CD4-positive, CD25-positive, alpha-beta regulatory T cell (primary cell): ENCODE data around the gene MAMSTR. TPM values are rescaled to one million over a fixed set of nuclear protein-coding genes. Genes with fewer than 3 reads are reported as not detected.

Experiments used
- ATAC-seq, 2 donors: fragments of 150-1000 bp; cut with Tn5 transposase; one replicate each; pipeline ENCODE4 v1.10.0; 2021; ENCODE audit warnings: low read depth in 2 of 2, moderate number of reproducible peaks in 2 of 2, moderate library complexity in 1 of 2
- DNase-seq, 3 donors: peaks; one replicate each; pipeline versions ENCODE4 v3.0.0 to v3.0.0-alpha.2; 2012 to 2022; ENCODE audit warnings: mixed read lengths in 1 of 3
- H3K27ac ChIP-seq: one replicate; pipeline ENCODE4 v1.7.0; 2013; ENCODE audit warnings: mild to moderate bottlenecking, low read length; ENCODE audit not compliant: insufficient read depth, poor library complexity, severe bottlenecking
- H3K27me3 ChIP-seq: one replicate; pipeline ENCODE4 v1.7.0; 2013; ENCODE audit warnings: low read length; ENCODE audit not compliant: control insufficient read depth, insufficient read depth
- H3K36me3 ChIP-seq: one replicate; pipeline ENCODE4 v1.7.0; 2013; ENCODE audit warnings: mild to moderate bottlenecking, low read length, moderate library complexity; ENCODE audit not compliant: control insufficient read depth, insufficient read depth
- H3K4me1 ChIP-seq: 2 replicates; pipeline ENCODE4 v1.7.0; 2013; ENCODE audit warnings: mild to moderate bottlenecking, low read length; ENCODE audit not compliant: insufficient read depth, control insufficient read depth, poor library complexity, severe bottlenecking
- H3K4me3 ChIP-seq: one replicate; pipeline ENCODE4 v1.7.0; 2013; ENCODE audit warnings: low read depth, mild to moderate bottlenecking, low read length, moderate library complexity
- H3K9me3 ChIP-seq, 2 experiments: 1 replicate in 1 of 2; 2 replicates in 1 of 2; pipeline ENCODE4 v1.7.0; 2013; ENCODE audit warnings: low read length in 2 of 2, mild to moderate bottlenecking in 1 of 2, moderate library complexity in 1 of 2; ENCODE audit not compliant: control insufficient read depth in 2 of 2
- H3K27ac Mint-ChIP-seq, 3 donors: one replicate each; pipeline ENCODE4 v1.8.0; 2020 to 2022; ENCODE audit warnings: mild to moderate bottlenecking in 3 of 3, mixed read lengths in 3 of 3, moderate library complexity in 2 of 3
- H3K27me3 Mint-ChIP-seq: one replicate; pipeline ENCODE4 v1.8.0; 2022; ENCODE audit warnings: mild to moderate bottlenecking, mixed read lengths
- H3K36me3 Mint-ChIP-seq: one replicate; pipeline ENCODE4 v1.8.0; 2020; ENCODE audit warnings: mixed read lengths
- H3K4me1 Mint-ChIP-seq, 4 donors: one replicate each; pipeline ENCODE4 v1.8.0; 2020 to 2022; ENCODE audit warnings: mixed read lengths in 4 of 4, mild to moderate bottlenecking in 1 of 4
- H3K4me3 Mint-ChIP-seq, 4 donors: one replicate each; pipeline ENCODE4 v1.8.0; 2020 to 2022; ENCODE audit warnings: mild to moderate bottlenecking in 4 of 4, mixed read lengths in 4 of 4, moderate library complexity in 3 of 4
- H3K9me3 Mint-ChIP-seq, 7 donors: one replicate each; pipeline ENCODE4 v1.8.0; 2020 to 2022; ENCODE audit warnings: mixed read lengths in 7 of 7, mild to moderate bottlenecking in 3 of 7, moderate library complexity in 2 of 7
- polyA plus RNA-seq, 4 donors: library from polyadenylated mRNA; unstranded; fragments of 300-500 nt; fragmentation: Illumina TruSeq; gene quantifications; one replicate each; pipeline ENCODE4 v1.2.3, GENCODE V29; 2021
- total RNA-seq: library from RNA; stranded (reverse); gene quantifications from one replicate; pipeline ENCODE4 v1.2.3, GENCODE V29; 2022

The MAMSTR gene
- total and polyA plus RNA-seq, 5 donors from 2014 or later: 0.17 to 1.1 (median 0.40) TPM

- Mint-ChIP-seq H3K27ac (no peak overlapping the region), H3K9me3 (peaks cover 0 to 3% (median 0%) of the 10 kb centered on the region in 7 donors), H3K4me1 (peaks cover 0 to 15% (median 0%) of the 10 kb centered on the region in 4 donors), H3K4me3 (no peak overlapping the region), H3K36me3 (no peaks in the 10 kb centered on the region), H3K27me3 (peaks cover 10% of the 10 kb centered on the region)
- no peak for ATAC-seq
- no peaks in the 10 kb centered on the region for H3K27me3 ChIP-seq
- peaks cover 16% of the 10 kb centered on the region for H3K4me1 ChIP-seq
- DNase-seq: no peak
- H3K9me3 ChIP-seq: no peaks in the 10 kb centered on the region
- no peaks in the 10 kb centered on the region for H3K36me3 ChIP-seq
- H3K27ac ChIP-seq: no peak overlapping the region
- H3K4me3 ChIP-seq: no peak overlapping the region
Observed at GRCh38 chr19:48735031-48735615, 15.6 kb upstream of the MAMSTR start.

DNA sequence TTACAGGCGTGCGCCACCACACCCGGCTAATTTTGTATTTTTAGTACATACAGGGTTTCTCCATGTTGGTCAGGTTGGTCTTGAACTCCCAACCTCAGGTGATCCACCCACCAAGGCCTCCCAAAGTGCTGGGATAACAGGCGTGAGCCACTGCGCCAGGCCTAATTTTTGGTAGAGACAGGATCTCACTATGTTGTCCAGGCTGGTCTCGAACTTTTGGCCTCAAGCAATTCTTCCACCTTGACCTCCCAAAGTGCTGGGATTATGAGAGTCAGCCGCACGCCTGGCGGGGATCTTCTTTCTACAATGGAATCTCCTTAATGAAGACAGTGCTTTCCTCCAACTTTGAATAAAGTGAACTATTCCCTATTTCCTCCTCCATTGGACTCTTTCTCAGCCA, 15.1 kb upstream of the MAMSTR start:
- no peak overlapping the region for H3K4me3 Mint-ChIP-seq

DNA sequence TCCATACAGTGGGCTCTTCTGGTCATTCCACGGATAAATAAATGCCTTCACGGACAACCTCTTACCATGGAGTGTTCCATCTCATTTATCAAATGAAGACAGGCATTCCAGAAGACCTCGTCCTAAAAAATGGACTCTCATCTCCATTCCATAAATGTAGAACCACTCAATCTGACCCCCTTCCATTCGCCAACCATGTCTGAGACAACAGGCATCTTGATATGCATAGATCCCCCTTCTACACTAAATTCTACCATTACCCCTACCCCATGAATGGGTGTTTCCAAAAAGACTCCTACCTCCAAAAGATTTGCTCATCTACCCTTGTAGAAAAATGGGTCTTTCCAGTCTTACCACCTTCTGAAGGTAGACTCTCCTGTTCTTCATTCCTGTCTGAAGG, 11.9 kb upstream of the MAMSTR start:
- H3K4me3 Mint-ChIP-seq: no peak overlapping the region
- Histone ChIP-seq H3K4me1 (no peaks in the 10 kb centered on the region), H3K9me3 (no peaks in the 10 kb centered on the region), H3K36me3 (no peaks in the 10 kb centered on the region), H3K27me3 (no peaks in the 10 kb centered on the region), H3K27ac (no peak overlapping the region), H3K4me3 (no peak overlapping the region)
- peaks cover 2 to 7% (median 3%) of the 10 kb centered on the region in 4 donors for H3K4me1 Mint-ChIP-seq
- peaks cover 6% of the 10 kb centered on the region for H3K27me3 Mint-ChIP-seq
- ATAC-seq (no peak), DNase-seq (no peak)
- no peak overlapping the region for H3K27ac Mint-ChIP-seq
- peaks cover 2 to 6% (median 3%) of the 10 kb centered on the region in 7 donors for H3K9me3 Mint-ChIP-seq
- H3K36me3 Mint-ChIP-seq: peaks cover 2% of the 10 kb centered on the region

More for the DNA sequence above, 15.1 kb upstream of the MAMSTR start:
- H3K4me3 ChIP-seq: no peak overlapping the region
- no peak for DNase-seq
- peaks cover 12% of the 10 kb centered on the region for H3K4me1 ChIP-seq
- Mint-ChIP-seq H3K4me1 (peaks cover 0 to 11% (median 0%) of the 10 kb centered on the region in 4 donors), H3K27me3 (peaks cover 10% of the 10 kb centered on the region), H3K36me3 (no peaks in the 10 kb centered on the region), H3K9me3 (peaks cover 0 to 4% (median 0%) of the 10 kb centered on the region in 7 donors), H3K27ac (no peak overlapping the region)
- no peak overlapping the region for H3K27ac ChIP-seq
- no peaks in the 10 kb centered on the region for H3K9me3 ChIP-seq
- no peak for ATAC-seq
- H3K36me3 ChIP-seq: no peaks in the 10 kb centered on the region
- H3K27me3 ChIP-seq: no peaks in the 10 kb centered on the region

DNA sequence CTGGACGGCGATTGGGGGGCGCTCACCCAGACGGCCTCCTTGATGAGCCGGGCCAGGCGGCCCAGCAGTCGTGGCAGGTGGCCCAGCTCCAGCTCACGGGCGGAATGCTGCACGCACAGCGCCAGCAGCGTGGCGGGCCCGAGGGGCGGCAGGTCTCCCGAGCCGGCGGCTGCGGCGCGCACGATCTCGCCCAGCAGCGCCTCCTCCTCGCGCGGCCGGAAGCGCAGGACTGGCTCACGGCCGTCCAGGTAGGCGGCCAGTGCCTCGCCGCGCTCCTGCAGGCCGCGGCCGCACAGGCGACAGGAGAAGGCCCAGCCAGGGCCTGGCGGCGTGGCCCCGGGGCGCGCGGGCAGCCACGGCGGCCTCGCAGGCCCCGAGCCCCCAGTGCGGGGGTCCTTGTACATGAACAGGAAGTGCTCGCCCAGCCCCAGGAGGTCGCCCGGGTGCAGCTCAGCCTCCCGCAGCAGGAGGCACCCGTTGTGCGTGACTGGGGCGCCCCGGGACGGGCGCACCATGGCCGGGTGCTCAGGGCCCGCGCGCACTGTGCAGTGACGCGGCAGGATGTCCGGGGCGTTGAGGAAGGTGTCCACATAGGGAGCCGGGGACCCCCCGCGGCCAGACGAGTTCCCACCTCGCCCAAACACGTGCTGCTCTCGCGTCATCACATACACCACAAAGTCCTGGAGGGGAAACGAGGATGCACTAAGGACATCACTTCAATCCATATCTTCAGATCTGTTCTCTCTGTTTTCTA, 9.6 kb upstream of the MAMSTR start:
- H3K36me3 Mint-ChIP-seq: peaks cover 12% of the 10 kb centered on the region
- H3K27me3 ChIP-seq: no peaks in the 10 kb centered on the region
- no peak overlapping the region for H3K4me3 ChIP-seq
- H3K4me3 Mint-ChIP-seq: no peak overlapping the region
- ATAC-seq (no peak), DNase-seq (no peak)
- no peak overlapping the region for H3K27ac ChIP-seq
- H3K4me1 ChIP-seq: peaks cover 7% of the 10 kb centered on the region
- H3K27ac Mint-ChIP-seq: no peak overlapping the region
- H3K9me3 Mint-ChIP-seq: peaks cover 3 to 14% (median 9%) of the 10 kb centered on the region in 7 donors
- H3K4me1 Mint-ChIP-seq: peaks cover 14 to 23% (median 18%) of the 10 kb centered on the region in 4 donors
- no peaks in the 10 kb centered on the region for H3K27me3 Mint-ChIP-seq
- H3K9me3 ChIP-seq: no peaks in the 10 kb centered on the region
- H3K36me3 ChIP-seq: no peaks in the 10 kb centered on the region

DNA sequence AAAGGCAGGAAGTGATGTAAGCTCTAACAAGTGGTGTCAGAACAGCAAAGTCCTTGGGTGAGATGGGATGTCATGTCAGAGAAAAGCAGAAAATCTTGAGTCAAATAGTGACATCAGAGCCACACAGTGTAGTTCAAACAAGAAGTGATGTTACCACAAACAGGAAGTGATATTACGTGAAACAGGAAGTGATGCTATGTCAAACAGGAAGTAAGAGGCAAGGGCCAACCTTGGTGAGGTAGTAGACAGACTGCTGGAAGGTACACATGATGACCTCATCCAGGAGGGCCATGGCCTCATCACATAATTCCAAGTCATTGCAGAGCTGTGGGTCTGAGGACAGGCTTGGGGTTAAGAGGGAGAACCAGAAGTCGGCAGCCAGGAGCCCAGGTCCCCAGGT, 7.0 kb upstream of the MAMSTR start:
- H3K27ac Mint-ChIP-seq: peak overlapping the region; percentile 53 to 92 (median 74)
- H3K27me3 Mint-ChIP-seq: no peaks in the 10 kb centered on the region
- H3K36me3 ChIP-seq: no peaks in the 10 kb centered on the region
- H3K9me3 ChIP-seq: no peaks in the 10 kb centered on the region
- H3K4me1 Mint-ChIP-seq: peaks cover 14 to 25% (median 19%) of the 10 kb centered on the region in 4 donors
- no peak overlapping the region for H3K4me3 ChIP-seq
- H3K4me1 ChIP-seq: peaks cover 11% of the 10 kb centered on the region
- peaks cover 12% of the 10 kb centered on the region for H3K36me3 Mint-ChIP-seq
- no peaks in the 10 kb centered on the region for H3K27me3 ChIP-seq
- peak overlapping the region in 3 of 4 donors; percentile 44 to 66 (median 53) for H3K4me3 Mint-ChIP-seq
- H3K27ac ChIP-seq: no peak overlapping the region
- ATAC-seq (peak; percentile 9 to 46), DNase-seq (peak in 2 of 3 donors; percentile 61 to 76)
- peaks cover 3 to 14% (median 9%) of the 10 kb centered on the region in 7 donors for H3K9me3 Mint-ChIP-seq

DNA sequence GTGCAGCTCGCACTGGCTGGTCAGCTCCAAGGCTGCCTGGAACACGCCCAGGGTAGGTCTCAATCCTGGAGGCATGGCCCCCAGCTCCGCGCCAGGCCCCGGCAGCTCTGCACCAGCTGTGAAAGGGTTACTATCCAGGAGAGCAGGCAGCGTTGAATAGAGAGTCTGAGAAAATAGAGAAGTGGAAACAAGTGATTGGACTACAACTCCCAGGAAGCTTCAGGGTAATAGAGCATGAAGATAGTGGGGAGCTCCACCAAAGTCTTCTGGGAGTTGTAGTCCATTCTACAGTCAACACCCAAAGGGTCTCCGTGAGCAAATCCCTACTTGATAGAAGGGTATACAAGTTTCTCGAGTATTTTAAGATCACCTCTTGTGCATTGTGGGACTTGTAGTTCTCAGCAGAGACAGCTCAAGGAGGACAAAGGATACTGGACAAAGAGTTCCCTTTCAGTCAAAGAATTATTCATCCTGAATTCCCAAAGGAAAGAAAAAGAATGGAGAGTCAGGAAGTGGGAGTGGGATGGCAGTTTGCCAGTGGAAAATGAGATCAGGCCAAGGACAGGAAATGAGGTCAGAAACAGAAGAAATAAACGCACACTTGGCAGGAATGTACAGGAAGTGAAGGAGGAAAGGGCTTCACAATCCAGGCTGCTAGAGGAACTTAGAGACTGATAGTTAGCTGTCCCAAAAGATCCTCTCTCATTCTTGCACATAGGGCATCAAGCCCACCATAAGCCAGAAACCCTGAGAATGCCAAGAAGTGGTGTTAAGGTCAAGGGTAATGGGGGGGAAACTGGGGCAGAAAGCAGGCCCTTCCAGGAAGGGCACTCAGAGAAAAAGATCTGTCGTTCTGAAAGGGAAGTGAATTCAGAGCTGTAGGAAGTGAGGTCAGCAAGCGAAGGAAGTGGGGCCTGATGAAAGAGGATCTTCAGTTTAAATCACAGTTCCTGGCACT, 5.5 kb upstream of the MAMSTR start:
- peaks cover 3 to 13% (median 9%) of the 10 kb centered on the region in 7 donors for H3K9me3 Mint-ChIP-seq
- Histone ChIP-seq H3K27me3 (no peaks in the 10 kb centered on the region), H3K36me3 (no peaks in the 10 kb centered on the region), H3K4me3 (peak overlapping the region; percentile 15), H3K27ac (no peak overlapping the region), H3K9me3 (no peaks in the 10 kb centered on the region), H3K4me1 (peaks cover 19% of the 10 kb centered on the region)
- H3K36me3 Mint-ChIP-seq: peaks cover 12% of the 10 kb centered on the region
- peak overlapping the region; percentile 39 to 81 (median 66) for H3K4me3 Mint-ChIP-seq
- H3K27ac Mint-ChIP-seq: peak overlapping the region; percentile 93 to 95 (median 95)
- ATAC-seq (peak; percentile 33 to 44), DNase-seq (peak in 2 of 3 donors; percentile 68 to 77)
- no peaks in the 10 kb centered on the region for H3K27me3 Mint-ChIP-seq
- peaks cover 14 to 38% (median 26%) of the 10 kb centered on the region in 4 donors for H3K4me1 Mint-ChIP-seq

GRCh38 chr19:48722196-48722708, 2.7 kb upstream of the MAMSTR start:
- no peak overlapping the region for H3K4me3 ChIP-seq
- H3K36me3 ChIP-seq: no peaks in the 10 kb centered on the region
- peaks cover 12% of the 10 kb centered on the region for H3K36me3 Mint-ChIP-seq
- H3K9me3 ChIP-seq: no peaks in the 10 kb centered on the region
- no peak overlapping the region for H3K27ac Mint-ChIP-seq
- DNase-seq: no peak
- no peak for ATAC-seq
- peaks cover 3 to 13% (median 7%) of the 10 kb centered on the region in 7 donors for H3K9me3 Mint-ChIP-seq
- peaks cover 19% of the 10 kb centered on the region for H3K4me1 ChIP-seq
- peaks cover 14 to 37% (median 26%) of the 10 kb centered on the region in 4 donors for H3K4me1 Mint-ChIP-seq
- no peaks in the 10 kb centered on the region for H3K27me3 Mint-ChIP-seq
- peak overlapping the region in 3 of 4 donors; percentile 29 to 69 (median 41) for H3K4me3 Mint-ChIP-seq
- H3K27ac ChIP-seq: no peak overlapping the region
- no peaks in the 10 kb centered on the region for H3K27me3 ChIP-seq
